Measurements from ENCODE around the gene CYBRD1. TPM values are rescaled to one million over a fixed set of nuclear protein-coding genes. Genes with fewer than 3 reads are reported as not detected.

The CYBRD1 gene
- total and polyA plus RNA-seq, 7 donors, result 12.3 to 47.3 (median 15.2) TPM

DNA sequence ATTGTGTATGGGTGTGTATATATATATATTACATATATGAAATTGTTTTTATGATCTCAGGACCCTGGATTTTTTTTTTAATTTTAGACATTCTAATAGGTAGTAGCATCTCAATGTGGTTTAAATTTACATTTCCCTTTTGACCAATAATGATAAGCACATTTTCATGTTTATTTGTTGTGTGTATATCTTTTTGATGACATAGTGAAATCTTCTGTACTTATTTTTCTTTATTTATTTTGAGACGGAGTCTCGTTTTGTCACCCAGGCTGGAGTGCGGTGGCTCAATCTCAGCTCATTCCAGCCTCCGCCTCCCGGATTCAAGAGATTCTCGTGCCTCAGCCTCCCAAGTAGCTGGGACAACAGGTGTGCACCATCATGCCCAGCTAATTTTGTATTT is 35.1 kb upstream of the CYBRD1 start:
- DNase-seq, result no peak
- TF ChIP-seq, protein P1, sequence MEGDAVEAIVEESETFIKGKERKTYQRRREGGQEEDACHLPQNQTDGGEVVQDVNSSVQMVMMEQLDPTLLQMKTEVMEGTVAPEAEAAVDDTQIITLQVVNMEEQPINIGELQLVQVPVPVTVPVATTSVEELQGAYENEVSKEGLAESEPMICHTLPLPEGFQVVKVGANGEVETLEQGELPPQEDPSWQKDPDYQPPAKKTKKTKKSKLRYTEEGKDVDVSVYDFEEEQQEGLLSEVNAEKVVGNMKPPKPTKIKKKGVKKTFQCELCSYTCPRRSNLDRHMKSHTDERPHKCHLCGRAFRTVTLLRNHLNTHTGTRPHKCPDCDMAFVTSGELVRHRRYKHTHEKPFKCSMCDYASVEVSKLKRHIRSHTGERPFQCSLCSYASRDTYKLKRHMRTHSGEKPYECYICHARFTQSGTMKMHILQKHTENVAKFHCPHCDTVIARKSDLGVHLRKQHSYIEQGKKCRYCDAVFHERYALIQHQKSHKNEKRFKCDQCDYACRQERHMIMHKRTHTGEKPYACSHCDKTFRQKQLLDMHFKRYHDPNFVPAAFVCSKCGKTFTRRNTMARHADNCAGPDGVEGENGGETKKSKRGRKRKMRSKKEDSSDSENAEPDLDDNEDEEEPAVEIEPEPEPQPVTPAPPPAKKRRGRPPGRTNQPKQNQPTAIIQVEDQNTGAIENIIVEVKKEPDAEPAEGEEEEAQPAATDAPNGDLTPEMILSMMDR (IDR thresholded peaks at IDR 0.05), result no peak
- 89 to 91% (median 90%) methylated on average over 6 of the region's 6 CpGs for WGBS, 3 donors
- Histone ChIP-seq H3K36me3 (ENCODE audit: insufficient read depth in 1 of 2, low read depth in 1 of 2) (peaks cover 0 to 13% of the 10 kb centered on the region in 2 donors), H3K4me1 (no peaks in the 10 kb centered on the region), H3K27ac (no peak overlapping the region), H3K27me3 (ENCODE audit: insufficient read depth in 3 of 3, low read length in 2 of 3) (no peaks in the 10 kb centered on the region), H3K9me3 (no peaks in the 10 kb centered on the region), H3K4me3 (no peak overlapping the region)
- intact Hi-C loops (cut with DNase I), result no loop called here
- ATAC-seq, result no peak

DNA sequence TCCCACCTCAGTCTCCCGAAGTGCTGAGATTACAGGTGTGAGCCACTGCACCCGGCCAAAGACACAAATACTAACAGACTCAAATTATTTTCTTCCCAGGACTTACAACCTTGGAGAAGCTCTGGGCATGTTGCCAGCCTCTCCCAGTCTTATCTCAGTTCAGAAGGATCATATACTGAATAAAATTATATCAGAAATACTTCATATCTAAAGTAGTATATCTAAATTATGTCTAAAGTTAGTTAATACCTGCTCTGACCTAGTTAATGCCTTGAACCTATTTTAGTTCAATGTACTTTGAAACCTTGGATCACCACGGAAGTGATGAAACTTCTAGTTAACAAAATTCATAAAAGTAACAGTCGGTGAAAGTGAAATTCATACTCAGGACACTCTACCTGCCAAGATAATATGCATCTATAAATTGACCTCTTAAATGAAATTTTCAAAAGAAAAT is 34.4 kb upstream of the CYBRD1 start:
- Histone ChIP-seq H3K36me3 (ENCODE audit: insufficient read depth in 1 of 2, low read depth in 1 of 2) (peaks cover 0 to 8% of the 10 kb centered on the region in 2 donors), H3K9me3 (no peaks in the 10 kb centered on the region), H3K27me3 (ENCODE audit: insufficient read depth in 3 of 3, low read length in 2 of 3) (no peaks in the 10 kb centered on the region), H3K27ac (no peak overlapping the region), H3K4me1 (no peaks in the 10 kb centered on the region), H3K4me3 (no peak overlapping the region)
- TF ChIP-seq, protein P1 (IDR thresholded peaks at IDR 0.05), result no peak
- intact Hi-C loops (cut with DNase I), result no loop called here
- DNase-seq, result no peak
- WGBS, 3 donors, result 84 to 95% (median 90%) methylated on average over 4 of the region's 4 CpGs
- no peak for ATAC-seq

DNA sequence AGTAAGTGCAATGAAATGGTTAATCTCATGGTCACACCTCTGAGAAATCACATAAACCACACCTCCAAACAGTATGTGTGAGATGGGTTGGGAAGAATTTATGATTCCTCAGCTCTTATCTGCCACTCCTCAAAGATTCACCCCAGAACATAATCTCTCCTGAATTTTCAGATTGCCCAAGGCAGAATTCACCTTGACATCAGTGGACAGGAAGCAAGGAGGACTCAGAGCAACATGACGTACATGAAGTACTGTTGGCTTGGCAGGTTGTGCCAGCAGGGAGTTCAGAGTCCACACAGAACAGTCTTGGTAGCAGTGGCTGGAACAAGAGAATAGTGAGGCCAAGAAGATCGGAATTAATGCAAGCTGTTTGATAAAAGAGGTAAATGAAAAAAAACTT is 31.7 kb upstream of the CYBRD1 start:
- Histone ChIP-seq H3K27ac (no peak overlapping the region), H3K9me3 (no peaks in the 10 kb centered on the region), H3K36me3 (ENCODE audit: insufficient read depth in 1 of 2, low read depth in 1 of 2) (peaks cover 0 to 3% of the 10 kb centered on the region in 2 donors), H3K4me1 (no peaks in the 10 kb centered on the region), H3K4me3 (no peak overlapping the region), H3K27me3 (ENCODE audit: insufficient read depth in 3 of 3, low read length in 2 of 3) (no peaks in the 10 kb centered on the region)
- DNase-seq, result no peak
- WGBS, 3 donors, result 86 to 92% (median 88%) methylated on average over 2 of the region's 2 CpGs
- TF ChIP-seq, protein P1 (IDR thresholded peaks at IDR 0.05), result no peak
- intact Hi-C loops (cut with DNase I), result no loop called here
- no peak for ATAC-seq

DNA sequence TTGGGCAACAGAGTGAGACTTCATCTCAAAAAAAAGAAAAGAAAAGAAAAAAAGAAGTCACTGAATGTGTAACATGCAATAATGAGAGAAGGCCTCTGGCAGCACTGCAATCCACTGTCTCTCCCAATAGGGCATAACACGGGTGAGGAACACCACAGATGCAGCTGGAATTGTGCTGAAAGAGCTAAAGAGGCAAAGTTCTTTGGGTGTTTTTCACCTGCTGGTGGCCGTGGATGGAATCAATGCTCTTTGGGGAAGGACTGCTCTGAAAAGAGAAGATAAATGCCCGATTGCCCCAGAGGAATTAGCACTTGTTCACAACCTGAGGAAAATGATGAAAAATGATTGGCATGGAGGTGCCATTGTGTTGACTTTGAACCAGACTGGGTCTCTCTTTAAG is 31.0 kb upstream of the CYBRD1 start:
- intact Hi-C loops (cut with DNase I), result no loop called here
- no peak for ATAC-seq

More for the DNA sequence above, 31.0 kb upstream of the CYBRD1 start:
- TF ChIP-seq, protein P1 (IDR thresholded peaks at IDR 0.05), result no peak
- Histone ChIP-seq H3K9me3 (no peaks in the 10 kb centered on the region), H3K36me3 (ENCODE audit: insufficient read depth in 1 of 2, low read depth in 1 of 2) (peaks cover 0 to under 1% of the 10 kb centered on the region in 2 donors), H3K27me3 (ENCODE audit: insufficient read depth in 3 of 3, low read length in 2 of 3) (no peaks in the 10 kb centered on the region), H3K4me3 (no peak overlapping the region), H3K4me1 (no peaks in the 10 kb centered on the region), H3K27ac (no peak overlapping the region)
- no peak for DNase-seq
- WGBS, 3 donors, result 84 to 86% (median 85%) methylated on average over 3 of the region's 3 CpGs

Measured in psoas muscle (tissue), 8 donors.